ENCODE measurements around the gene LIPI.
"Not testable (repeated sequence)": the region's sequence is repeated elsewhere in the genome, so short reads cannot be mapped to it uniquely, and the experiment has no call there.

LIPI gene

GRCh38 chr21:14072761-14073535 lies 137.8 kb downstream of the LIPI start:
- no peak for DNase-seq

- no peak for DNase-seq
These were observed 138.6 kb downstream of the LIPI start for GRCh38 chr21:14071902-14072734.

GRCh38 chr21:14070968-14071367 lies 139.8 kb downstream of the LIPI start:
- DNase-seq, result no peak

GRCh38 chr21:14070049-14070893 lies 140.5 kb downstream of the LIPI start:
- DNase-seq, result no peak

- no peak for DNase-seq
These were observed 146.5 kb downstream of the LIPI start for GRCh38 chr21:14064296-14064645.

- DNase-seq, result not testable (repeated sequence)
These were observed 147.0 kb downstream of the LIPI start for GRCh38 chr21:14063620-14064295.

GRCh38 chr21:14062684-14063083 lies 148.1 kb downstream of the LIPI start:
- DNase-seq, result not testable (repeated sequence)

- not testable (repeated sequence) for DNase-seq
These were observed 148.9 kb downstream of the LIPI start for GRCh38 chr21:14061820-14062219.

- DNase-seq, result not testable (repeated sequence)
These were observed 151.6 kb downstream of the LIPI start for GRCh38 chr21:14058995-14059627.
